Nephron (organoid): ENCODE data around the gene VIP.
"Not testable (repeated sequence)": the region's sequence is repeated elsewhere in the genome, so short reads cannot be mapped to it uniquely, and the experiment has no call there.

Experiments used
- H3K27ac Mint-ChIP-seq, 3 experiments: 2 replicates each; pipeline ENCODE4 v1.8.0; 2020; ENCODE audit warnings: mixed read lengths in 3 of 3, mild to moderate bottlenecking in 2 of 3, moderate library complexity in 1 of 3
- H3K27me3 Mint-ChIP-seq: 2 replicates; pipeline ENCODE4 v1.8.0; 2021; ENCODE audit warnings: low read depth, mild to moderate bottlenecking, moderate library complexity, mixed read lengths
- H3K36me3 Mint-ChIP-seq: 2 replicates; pipeline ENCODE4 v1.8.0; 2020; ENCODE audit warnings: low read depth, mixed read lengths
- H3K4me1 Mint-ChIP-seq: 2 replicates; pipeline ENCODE4 v1.8.0; 2020; ENCODE audit warnings: mixed read lengths
- H3K4me3 Mint-ChIP-seq, 3 experiments: 2 replicates each; pipeline ENCODE4 v1.8.0; 2020; ENCODE audit warnings: mild to moderate bottlenecking in 3 of 3, mixed read lengths in 3 of 3, moderate library complexity in 2 of 3
- H3K9me3 Mint-ChIP-seq: 2 replicates; pipeline ENCODE4 v1.8.0; 2020; ENCODE audit warnings: mixed read lengths
- CTCF ChIP-seq, 3 experiments: fragments of 200-600 bp; sonication (generic); IDR thresholded peaks; one replicate each; pipeline ENCODE4 v1.5.0; 2021; ENCODE audit warnings: antibody characterized with exemption in 3 of 3; ENCODE audit not compliant: unreplicated experiment in 3 of 3

VIP gene

GRCh38 chr6:152750694-152751093 lies at the start of gene VIP:
Gene VIP, plus strand, starts transcription at chr6:152750797. Its CDS starts 1,381 bp downstream, at chr6:152752178.
- Mint-ChIP-seq H3K27me3 (peaks cover 5% of the 10 kb centered on the region), H3K27ac (no peak within 1 kb of the TSS), H3K4me3 (no peak within 1 kb of the TSS), H3K4me1 (no peaks in the 10 kb centered on the region), H3K9me3 (no peaks in the 10 kb centered on the region), H3K36me3 (no peaks in the 10 kb centered on the region)
- TF ChIP-seq CTCF (IDR thresholded peaks at IDR 0.05; ENCODE audit: unreplicated experiment in 3 of 3): no peak

GRCh38 chr6:152701081-152701862 lies 49.3 kb upstream of the VIP start:
- H3K4me1 Mint-ChIP-seq: no peaks in the 10 kb centered on the region
- H3K4me3 Mint-ChIP-seq: no peak overlapping the region
- peaks cover 2% of the 10 kb centered on the region for H3K9me3 Mint-ChIP-seq
- H3K27ac Mint-ChIP-seq: no peak overlapping the region
- no peaks in the 10 kb centered on the region for H3K27me3 Mint-ChIP-seq
- H3K36me3 Mint-ChIP-seq: no peaks in the 10 kb centered on the region
- no peak for TF ChIP-seq CTCF (IDR thresholded peaks at IDR 0.05; ENCODE audit: unreplicated experiment in 3 of 3)

- H3K4me1 Mint-ChIP-seq: no peaks in the 10 kb centered on the region
- no peak overlapping the region for H3K27ac Mint-ChIP-seq
- TF ChIP-seq CTCF (IDR thresholded peaks at IDR 0.05; ENCODE audit: unreplicated experiment in 3 of 3): no peak
- H3K9me3 Mint-ChIP-seq: peaks cover 2% of the 10 kb centered on the region
- H3K36me3 Mint-ChIP-seq: no peaks in the 10 kb centered on the region
- no peak overlapping the region for H3K4me3 Mint-ChIP-seq
- no peaks in the 10 kb centered on the region for H3K27me3 Mint-ChIP-seq
Observed at GRCh38 chr6:152701863-152702401, 48.7 kb upstream of the VIP start.

GRCh38 chr6:152703750-152704149 lies 46.8 kb upstream of the VIP start:
- H3K27me3 Mint-ChIP-seq, H3K27ac Mint-ChIP-seq, H3K36me3 Mint-ChIP-seq, H3K9me3 Mint-ChIP-seq, H3K4me3 Mint-ChIP-seq, H3K4me1 Mint-ChIP-seq: not testable (repeated sequence)

- no peaks in the 10 kb centered on the region for H3K27me3 Mint-ChIP-seq
- peaks cover 6% of the 10 kb centered on the region for H3K9me3 Mint-ChIP-seq
- no peak overlapping the region for H3K27ac Mint-ChIP-seq
- TF ChIP-seq CTCF (IDR thresholded peaks at IDR 0.05; ENCODE audit: unreplicated experiment in 3 of 3): no peak
- no peaks in the 10 kb centered on the region for H3K36me3 Mint-ChIP-seq
- no peaks in the 10 kb centered on the region for H3K4me1 Mint-ChIP-seq
- no peak overlapping the region for H3K4me3 Mint-ChIP-seq
Observed at GRCh38 chr6:152705327-152705726, 45.3 kb upstream of the VIP start.

GRCh38 chr6:152716322-152716721 lies 34.3 kb upstream of the VIP start:
- TF ChIP-seq CTCF (IDR thresholded peaks at IDR 0.05; ENCODE audit: unreplicated experiment in 3 of 3): no peak
- Mint-ChIP-seq H3K27ac (no peak overlapping the region), H3K4me3 (no peak overlapping the region), H3K9me3 (peaks cover 16% of the 10 kb centered on the region), H3K4me1 (no peaks in the 10 kb centered on the region), H3K36me3 (peaks cover 11% of the 10 kb centered on the region), H3K27me3 (no peaks in the 10 kb centered on the region)
